ENCODE data around the gene XXYLT1. TPM values are rescaled to one million over a fixed set of nuclear protein-coding genes. Genes with fewer than 3 reads are reported as not detected.

The XXYLT1 gene
- total RNA-seq, 1 experiment from 2014 or later, result 10.9 TPM

- intact Hi-C loops (cut with micrococcal nuclease), result no loop called here
- BruUV-seq (replicated peaks), result no TSS peak
- POLR2A ChIA-PET, result no interaction called here
These were observed 247.0 kb downstream of the XXYLT1 start for GRCh38 chr3:195023989-195024388.

More at GRCh38 chr3:195023989-195024388, 247.0 kb downstream of the XXYLT1 start:
- Histone ChIP-seq H3K4me1 (ENCODE audit: control insufficient read depth in 1 of 2, insufficient read depth in 2 of 2, low read length in 2 of 2) (no peaks in the 10 kb centered on the region), H3K36me3 (ENCODE audit: control insufficient read depth in 1 of 2, insufficient read depth in 2 of 2, low read length in 2 of 2) (no peaks in the 10 kb centered on the region), H3K9ac (ENCODE audit: low read length) (no peak overlapping the region), H3K79me2 (ENCODE audit: insufficient read depth, low read length) (no peaks in the 10 kb centered on the region), H3K9me2 (ENCODE audit: insufficient read depth) (no peaks in the 10 kb centered on the region), H3K4me2 (ENCODE audit: low read length) (no peak overlapping the region), H3K27ac (ENCODE audit: low read depth, low read length) (no peak overlapping the region), H3K9me3 (ENCODE audit: control insufficient read depth in 1 of 2, insufficient read depth in 1 of 2, low read depth in 1 of 2, low read length in 2 of 2) (no peaks in the 10 kb centered on the region), H3K27me3 (ENCODE audit: insufficient read depth, low read length) (peaks cover 20% of the 10 kb centered on the region; the same call in 1 of the 2 replicates), H2AFZ (ENCODE audit: low read depth, low read length, poor library complexity, severe bottlenecking) (no peak overlapping the region), H4K20me1 (ENCODE audit: insufficient read depth) (no peaks in the 10 kb centered on the region), H3K4me3 (replicated peaks in 1 of 2; ENCODE audit: low read depth in 1 of 2, low read length in 2 of 2) (no peak overlapping the region)
- DNase-seq (ENCODE audit: low read depth, low spot score) (no peak), ATAC-seq (no peak)
- RAD21 ChIA-PET (ENCODE audit: low non-redundant PET in 1 of 2, low total read pairs in 2 of 2, uncharacterized antibody in 2 of 2, unreplicated experiment in 2 of 2), result no interaction called here
- TF ChIP-seq ATF3 (IDR thresholded peaks at IDR 0.05), result no peak
- TF ChIP-seq CBX3 (IDR thresholded peaks at IDR 0.05; ENCODE audit: low read depth), result no peak
- no peak for TF ChIP-seq SP1 (IDR thresholded peaks at IDR 0.05; ENCODE audit: low read depth)
- TF ChIP-seq EZH2phosphoT487 (IDR thresholded peaks at IDR 0.05; ENCODE audit: borderline replicate concordance), result no peak
- TF ChIP-seq YY1 (IDR thresholded peaks at IDR 0.05; ENCODE audit: extremely low read depth, insufficient replicate concordance, low read depth, low read length), result no peak
- TF ChIP-seq SRF (IDR thresholded peaks at IDR 0.05; ENCODE audit: low read depth), result no peak
- no peak for TF ChIP-seq REST (IDR thresholded peaks at IDR 0.05; ENCODE audit: low read depth)
- no peak for TF ChIP-seq EGR1 (IDR thresholded peaks at IDR 0.05; ENCODE audit: low read depth)
- no peak for TF ChIP-seq POLR2AphosphoS5 (IDR thresholded peaks at IDR 0.05; ENCODE audit: low read depth, low read length)
- TF ChIP-seq ELF1 (IDR thresholded peaks at IDR 0.05; ENCODE audit: borderline replicate concordance, low read depth), result no peak
- TF ChIP-seq SIN3A (IDR thresholded peaks at IDR 0.05; ENCODE audit: low read depth), result no peak
- no peak for TF ChIP-seq FOSL1 (IDR thresholded peaks at IDR 0.05; ENCODE audit: low read depth)
- CTCF ChIA-PET, result no interaction called here

All from HCT116 (cell line).